ENCODE results near the gene REPIN1.

Gene REPIN1

DNA sequence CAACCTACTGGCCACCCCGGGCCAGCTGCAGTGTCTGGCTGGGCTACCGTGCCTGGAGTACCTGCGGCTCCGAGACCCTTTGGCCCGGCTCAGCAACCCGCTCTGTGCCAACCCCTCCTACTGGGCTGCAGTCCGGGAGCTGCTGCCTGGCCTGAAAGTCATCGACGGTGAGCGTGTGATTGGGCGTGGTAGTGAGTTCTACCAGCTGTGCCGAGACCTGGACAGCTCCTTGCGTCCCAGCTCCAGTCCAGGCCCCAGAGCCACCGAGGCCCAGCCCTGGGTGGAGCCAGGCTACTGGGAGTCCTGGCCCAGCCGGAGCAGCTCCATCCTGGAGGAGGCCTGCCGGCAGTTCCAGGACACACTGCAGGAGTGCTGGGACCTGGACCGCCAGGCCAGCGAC, 31.4 kb upstream of the REPIN1 start:
- DNase-seq (ENCODE audit: low spot score), result no peak

DNA sequence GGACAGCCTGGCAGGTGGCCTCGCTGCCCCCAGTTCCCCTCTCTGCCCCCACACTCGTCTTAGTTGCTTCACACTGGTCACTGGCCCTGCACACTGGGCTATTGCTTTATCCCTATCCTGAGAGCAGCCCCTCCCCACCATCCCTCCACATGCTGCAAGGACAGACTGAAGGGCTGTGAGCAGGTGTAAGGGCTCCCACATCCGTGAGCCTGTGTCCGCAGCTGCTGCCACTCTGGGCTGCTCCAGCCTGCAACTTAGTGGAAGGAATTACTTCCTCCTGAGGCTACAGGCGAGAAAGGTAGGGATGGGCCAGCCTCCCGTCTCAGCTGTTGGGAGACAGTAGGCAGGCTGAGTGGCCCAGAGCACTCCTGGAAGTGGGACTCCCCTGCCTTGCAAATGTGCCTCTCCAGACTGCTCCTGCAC, 31.0 kb upstream of the REPIN1 start:
- DNase-seq (ENCODE audit: low spot score), result no peak

DNA sequence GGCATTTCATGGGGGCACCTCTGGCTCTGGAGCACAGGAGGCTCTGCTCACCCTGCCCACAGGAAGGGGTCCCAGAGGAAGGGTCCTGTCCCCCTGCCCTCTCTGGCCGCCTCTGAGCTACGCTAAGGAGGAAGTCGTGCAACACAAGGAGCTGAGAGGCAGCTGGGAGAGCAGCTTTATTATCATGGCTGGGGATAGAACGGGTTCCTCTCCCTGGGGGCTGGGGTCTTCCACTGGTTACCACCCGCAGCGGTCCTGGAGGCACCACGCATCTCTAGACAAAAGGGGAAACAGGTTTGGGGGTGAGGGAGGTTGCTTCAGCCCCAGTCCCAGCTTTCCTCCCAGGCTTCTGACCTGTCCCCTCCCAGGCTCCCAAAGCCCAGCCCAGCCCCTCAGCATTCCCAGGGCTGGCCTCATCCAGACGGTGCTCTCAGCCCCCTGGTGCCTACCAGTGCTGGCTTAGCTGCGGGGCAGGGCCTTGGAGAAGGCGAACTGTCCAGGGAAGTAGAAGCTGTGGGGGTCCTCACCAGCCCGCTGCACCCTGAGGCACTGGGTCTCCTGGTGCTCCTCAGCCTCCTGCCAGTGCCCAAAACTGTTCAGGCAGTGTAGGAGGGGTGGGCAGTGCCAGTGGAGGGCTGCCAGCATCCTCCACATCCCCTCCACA, 30.3 kb upstream of the REPIN1 start:
- DNase-seq (ENCODE audit: low spot score), result no peak

DNA sequence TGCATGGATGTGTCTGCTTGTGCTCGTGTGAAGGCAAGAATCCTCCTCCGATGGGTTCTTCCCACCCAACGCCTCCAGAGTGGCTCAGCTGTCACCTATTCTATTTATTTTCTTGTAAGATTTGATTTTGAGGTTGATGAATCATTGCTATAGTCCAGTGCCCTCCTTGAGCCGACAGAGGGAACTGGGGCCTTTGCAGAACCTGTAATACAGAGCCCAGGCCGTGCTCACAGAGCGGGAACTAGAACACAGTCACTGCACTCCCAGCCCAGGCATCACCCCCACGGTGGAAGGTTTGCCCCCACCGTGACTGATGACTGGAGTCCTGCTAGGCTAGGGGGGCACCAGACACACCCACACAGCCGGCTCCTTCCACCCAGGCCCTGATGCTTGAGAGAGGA, 29.2 kb upstream of the REPIN1 start:
- no peak for DNase-seq (ENCODE audit: low spot score)

DNA sequence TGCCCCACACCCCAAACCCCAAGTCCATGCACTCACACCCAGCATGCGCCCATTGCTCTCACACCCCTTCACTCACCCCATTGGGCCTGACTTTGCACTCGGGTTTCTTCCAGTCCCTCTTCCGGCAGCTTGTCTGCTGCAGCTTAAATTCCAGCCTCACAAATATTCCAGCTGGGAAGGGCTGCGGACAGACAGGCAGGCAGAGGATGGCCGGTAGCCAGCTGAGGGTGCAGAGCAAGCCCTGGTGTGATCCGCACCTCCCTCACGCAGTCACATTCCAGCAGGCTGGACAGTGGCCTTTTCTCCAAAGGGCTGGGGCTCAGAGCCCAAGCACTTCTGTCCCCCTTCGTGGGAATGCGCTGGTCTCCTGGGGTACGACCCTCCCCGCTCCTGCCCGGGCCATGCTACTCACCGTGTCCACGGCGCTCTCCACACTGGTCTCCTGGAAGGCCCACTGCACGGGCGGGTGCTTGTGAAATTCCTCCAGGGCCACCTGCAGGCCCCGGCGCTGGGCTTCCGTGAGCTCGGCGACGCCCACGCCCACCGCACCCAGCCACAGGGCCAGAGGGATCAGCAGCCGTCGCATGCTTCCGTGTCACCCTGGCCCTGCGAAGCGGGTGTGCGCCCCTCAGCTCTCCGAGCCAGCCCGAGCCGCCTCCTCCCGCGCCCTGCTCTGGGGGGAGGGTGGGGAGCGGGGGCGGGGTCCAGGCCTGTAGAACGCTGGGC, 28.4 kb upstream of the REPIN1 start:
- DNase-seq (ENCODE audit: low spot score), result peak; percentile 72

DNA sequence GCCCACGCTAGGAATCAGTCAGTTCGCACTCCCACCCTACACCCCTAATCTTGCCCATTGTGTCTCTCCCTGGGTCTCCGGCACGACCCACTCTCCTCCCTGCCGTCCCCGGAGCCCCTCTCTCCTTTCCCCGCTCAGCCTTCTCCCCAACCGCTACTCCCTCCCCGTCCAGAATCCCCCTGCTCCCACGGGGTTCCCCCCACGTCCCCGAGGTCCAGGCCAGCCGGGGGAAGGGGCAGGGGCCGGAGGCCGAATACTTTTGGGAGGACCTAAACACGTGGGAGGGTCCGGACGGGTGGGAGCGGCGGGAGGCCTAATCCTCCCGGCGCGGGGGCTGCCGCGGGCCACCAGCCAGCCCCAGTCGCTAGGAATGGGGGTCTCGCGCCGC, 27.8 kb upstream of the REPIN1 start:
- DNase-seq (ENCODE audit: low spot score), result no peak

DNA sequence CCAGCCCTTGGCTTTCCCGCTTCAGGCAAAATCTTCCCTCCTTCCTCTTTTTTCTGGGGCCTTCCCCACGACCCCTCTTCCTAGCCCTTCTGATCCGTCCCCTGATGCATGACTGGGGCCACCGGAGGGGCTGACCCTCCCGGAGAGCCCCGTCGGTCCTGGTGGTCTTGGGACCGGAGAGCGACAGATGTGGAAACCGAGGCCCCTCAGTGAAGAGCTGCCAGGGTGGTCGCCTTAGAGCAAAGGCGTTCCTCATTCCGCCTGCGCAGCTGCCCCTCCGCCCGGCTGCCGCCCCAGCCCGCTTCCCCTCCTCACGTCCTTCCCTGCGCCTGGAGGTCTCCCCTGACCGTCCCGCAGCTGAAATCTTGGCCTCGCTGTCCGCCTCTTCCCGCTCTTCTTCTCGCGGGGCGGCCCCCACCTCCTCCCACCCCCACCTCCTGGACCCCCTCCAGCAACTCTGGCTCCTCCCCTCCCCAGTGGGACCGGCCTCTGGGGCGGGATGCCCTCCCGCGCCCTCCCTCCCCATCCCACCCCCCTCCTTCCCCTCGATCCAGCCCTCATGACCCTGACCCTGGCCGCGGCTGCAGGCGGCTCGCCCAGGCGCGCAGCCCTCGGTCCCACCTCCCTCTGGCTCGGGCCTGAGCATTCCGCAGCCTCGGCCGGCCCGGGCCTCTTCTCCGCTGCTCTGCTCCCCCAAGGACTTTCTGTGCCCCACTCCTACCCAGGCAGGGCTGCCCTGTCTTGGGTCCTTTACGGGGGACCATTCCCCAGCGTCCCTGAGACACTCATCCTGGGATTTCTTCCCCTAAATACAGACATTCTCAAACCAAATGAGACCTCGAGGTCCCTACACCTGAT, 27.1 kb upstream of the REPIN1 start, which contains the start of gene RARRES2:
TSS of gene RARRES2 (minus strand) at position 367 of the 858 bp plus-strand sequence. CDS start 1,020 bp downstream, outside the sequence.
- DNase-seq (ENCODE audit: low spot score), result no peak

DNA sequence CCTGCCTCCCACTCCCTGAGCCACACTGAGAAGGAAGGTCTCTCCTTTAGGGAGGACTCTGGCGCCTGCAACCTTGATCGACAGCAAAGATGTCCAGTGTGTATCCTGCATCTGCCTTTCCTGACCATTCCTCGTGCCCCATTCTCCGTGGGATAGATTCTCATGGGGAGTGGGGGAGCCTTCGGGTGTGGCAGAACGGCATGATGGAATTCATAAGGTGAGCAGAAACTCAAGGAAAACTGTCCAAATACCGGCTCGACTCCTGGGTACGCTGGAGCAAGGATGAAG, 26.6 kb upstream of the REPIN1 start:
- DNase-seq (ENCODE audit: low spot score), result no peak

DNA sequence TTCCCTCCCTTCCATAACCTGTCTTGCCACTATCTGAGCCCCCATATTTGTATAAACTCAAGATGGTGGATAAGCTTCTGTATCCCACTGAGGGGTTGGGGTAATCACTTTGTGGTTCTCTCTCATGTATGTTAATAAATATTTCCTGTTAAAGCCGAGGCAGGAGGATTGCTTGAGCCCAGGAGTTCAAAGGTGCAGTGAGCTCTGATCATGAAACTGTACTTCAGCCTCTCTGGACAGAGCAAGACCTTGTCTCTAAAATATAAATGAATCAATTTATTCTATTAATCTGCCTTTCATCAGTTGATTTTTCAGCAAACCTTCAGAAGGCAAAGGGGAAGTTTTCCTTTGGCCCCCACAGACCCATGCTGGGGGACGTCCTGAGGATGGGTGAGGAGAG, 25.4 kb upstream of the REPIN1 start:
- no peak for DNase-seq (ENCODE audit: low spot score)

DNA sequence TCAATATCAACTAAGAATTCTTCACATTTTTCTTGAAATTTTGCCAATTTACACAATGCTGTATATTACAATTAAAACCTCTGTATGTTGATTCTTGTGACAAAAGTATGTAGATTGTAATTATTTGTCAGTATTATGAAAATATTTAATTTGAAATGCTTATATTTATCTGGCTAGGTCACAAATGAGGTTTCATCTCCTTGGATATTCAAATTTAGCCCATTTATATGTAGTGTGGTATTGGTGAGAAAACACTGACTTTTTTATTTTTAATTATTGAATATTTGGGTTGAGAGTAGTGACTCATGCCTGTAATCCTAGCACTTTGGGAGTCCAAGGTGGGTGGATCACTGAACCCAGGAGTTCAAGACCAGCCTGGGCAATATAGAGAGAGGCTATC, 24.3 kb upstream of the REPIN1 start:
- DNase-seq (ENCODE audit: low spot score), result no peak

DNA sequence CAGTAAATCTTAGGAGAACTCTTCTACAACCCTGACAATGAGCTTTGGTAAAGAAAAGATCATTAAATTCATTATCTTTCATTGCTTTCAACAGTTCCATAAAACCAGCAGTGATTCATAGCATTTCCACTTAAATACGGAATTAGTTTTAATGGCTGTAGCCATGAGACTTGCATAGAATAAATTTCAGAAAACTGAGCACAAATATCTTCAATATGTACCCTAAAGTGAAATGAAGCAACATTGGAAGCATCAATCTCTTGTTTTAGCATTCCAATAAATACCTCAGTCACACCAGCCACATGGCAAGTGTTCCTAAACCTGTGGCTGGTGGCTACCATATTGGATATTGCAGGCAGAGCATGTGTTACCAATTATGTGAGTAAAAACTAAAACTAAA, 23.6 kb upstream of the REPIN1 start:
- DNase-seq (ENCODE audit: low spot score), result no peak

DNA sequence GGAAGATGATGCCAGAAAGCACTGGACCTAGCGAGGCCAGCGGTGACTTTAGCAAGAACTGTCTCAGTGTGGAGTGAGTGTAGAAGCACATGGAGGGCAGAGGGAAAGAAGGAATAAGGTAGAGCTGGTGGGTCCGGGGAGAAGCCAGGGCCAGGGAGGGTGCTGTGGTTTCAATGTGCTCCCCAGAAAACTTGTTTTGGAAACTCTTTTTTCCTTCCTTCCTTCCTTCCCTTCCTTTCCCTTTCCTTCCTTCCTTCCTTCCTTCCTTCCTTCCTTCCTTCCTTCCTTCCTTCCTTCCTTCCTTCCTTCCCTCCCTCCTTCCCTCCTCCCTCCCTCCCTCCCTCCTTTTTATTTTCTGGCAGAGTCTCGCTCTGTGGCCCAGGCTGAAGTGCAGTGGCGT, 21.7 kb upstream of the REPIN1 start:
- no peak for DNase-seq (ENCODE audit: low spot score)

DNA sequence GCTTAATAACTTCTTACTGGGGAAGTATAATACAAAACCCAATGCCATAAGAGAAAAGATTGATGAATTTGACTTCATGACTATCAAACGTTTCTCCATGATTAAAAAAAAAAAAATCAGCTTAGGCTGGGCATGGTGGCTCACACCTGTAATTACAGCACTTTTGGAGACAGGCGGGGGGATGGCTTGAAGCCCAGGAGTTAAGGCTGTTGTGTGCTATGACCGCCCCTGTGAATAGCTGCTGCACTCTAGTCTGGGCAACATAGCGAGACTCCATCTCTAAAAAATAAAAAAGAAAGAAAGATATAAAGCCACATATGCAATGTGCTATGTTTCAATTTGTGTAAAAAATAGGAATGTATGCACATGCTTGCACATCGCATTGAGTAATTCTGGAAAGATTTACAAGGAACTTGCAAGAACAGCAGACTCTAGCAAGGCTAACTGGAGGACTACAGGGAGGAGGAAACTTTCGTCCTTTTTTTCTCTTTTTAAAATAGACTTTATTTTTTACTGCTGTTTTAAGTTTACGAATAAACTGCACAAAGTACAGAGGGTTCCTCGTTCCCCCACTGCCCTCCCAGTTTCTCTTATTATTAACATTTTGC, 16.9 kb upstream of the REPIN1 start:
- DNase-seq (ENCODE audit: low spot score), result no peak

DNA sequence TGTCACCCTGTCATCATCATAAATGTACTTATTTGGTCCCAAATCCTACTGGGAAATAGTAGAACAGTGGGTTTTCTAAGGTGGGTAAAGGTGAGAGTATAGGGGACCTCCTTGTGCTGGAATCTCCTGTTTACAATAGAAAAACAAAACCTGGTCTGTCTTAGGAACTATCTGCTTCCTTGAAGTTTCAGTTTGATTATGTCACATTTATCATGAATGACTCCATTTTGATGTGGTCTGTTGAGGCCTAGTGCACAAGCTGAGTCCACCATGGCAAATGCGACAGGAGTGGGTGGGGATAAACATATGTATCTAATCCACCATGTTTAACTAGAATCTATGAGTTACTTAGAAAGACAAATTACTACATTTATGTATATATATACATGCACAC, 13.0 kb upstream of the REPIN1 start:
- DNase-seq (ENCODE audit: low spot score), result no peak

DNA sequence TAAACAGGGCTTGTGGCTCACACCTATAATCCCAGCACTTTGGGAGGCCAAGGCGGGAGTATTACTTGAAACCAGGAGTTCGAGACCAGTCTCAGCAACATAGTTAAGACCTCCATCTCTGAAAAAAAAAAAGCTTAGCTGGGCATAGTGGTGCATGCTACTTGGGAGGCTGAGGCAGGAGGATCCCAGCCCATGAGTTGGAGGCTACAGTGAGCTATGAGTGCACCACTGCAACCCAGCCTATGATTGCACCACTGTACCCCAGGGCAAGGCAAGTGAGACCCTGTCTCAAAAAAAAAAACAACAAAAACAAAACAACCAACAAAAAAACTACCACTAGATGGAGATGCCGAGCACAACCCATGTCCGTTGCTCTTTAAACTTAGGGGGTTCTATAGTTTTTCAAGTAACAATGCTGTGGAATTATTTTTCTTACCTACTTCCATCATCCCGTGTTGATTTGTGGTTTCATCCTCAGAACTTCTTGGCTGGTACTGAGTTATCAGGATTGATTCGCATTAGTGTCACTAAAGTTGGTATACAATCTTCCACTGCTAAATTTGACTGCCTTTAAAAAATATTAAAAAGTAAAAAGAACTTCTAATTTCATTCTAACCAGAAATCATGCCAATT, 12.2 kb upstream of the REPIN1 start:
- DNase-seq (ENCODE audit: low spot score), result peak; percentile 46

DNA sequence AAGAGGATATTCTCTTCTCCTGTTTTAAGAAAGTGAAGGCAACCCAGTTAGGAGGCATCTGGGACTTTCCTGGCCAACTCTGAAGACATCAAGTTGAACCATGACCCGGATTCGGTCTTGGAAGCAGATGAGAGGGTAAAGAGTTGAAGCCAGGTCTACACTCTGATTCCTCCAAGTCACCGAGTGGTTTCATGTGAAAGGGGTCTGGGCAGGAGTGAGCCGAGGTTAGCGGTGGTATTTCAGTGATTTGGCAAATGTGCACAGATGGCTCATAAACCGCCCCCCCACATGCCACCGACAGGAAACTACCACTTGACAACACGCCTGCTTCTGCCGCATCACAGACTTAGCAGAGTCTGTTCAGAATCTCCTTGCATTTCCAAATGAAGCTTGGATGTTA, 11.4 kb upstream of the REPIN1 start:
- DNase-seq (ENCODE audit: low spot score), result no peak

DNA sequence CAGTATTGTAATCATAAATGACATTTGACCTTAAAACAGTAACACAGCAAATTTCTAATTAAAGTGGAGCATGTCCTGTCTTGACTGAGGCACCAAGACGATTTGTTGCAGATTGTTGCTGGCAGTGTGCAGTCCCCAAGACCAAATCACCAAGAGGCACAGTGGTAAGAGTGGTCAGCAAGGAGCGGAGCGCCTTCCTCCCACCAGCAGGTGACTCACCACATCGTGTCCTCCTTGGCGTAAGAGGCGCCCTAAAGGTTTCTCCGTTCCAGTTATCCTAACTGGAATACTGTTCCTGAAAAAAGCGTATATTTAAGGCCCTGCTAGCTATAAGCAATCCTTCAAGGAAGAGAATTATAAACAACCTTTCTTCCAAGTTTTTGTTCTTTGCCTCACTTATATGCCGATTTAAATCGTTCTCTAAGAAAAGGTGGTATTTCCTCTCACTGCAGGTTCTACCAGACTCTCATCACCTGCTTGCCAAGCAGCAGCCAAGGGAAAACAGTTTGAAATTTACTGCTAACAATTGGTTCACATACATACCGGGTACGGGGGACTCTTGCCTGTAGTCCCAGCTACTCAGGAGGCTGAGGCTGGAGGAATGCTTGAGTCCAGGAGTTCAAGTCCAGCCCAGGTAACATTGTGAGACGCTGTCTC, 10.7 kb upstream of the REPIN1 start:
- no peak for DNase-seq (ENCODE audit: low spot score)

DNA sequence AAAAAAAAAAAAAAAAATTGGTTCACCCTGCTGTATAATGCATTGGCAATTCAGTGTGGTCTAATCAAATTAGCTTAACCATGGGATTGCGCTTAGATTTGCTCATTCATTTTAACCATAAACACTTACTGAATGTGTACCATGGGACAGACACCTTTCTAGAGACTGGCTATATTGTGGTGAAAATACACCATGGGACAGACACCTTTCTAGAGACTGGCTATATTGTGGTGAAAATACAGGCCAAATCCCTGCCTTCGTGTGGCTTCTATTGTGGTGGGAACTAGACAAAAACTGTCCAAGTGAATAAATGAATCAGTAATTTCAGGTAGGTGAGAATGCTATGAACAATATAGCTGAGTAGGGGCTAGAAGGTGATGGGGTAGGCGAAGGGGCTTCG, 10.2 kb upstream of the REPIN1 start:
- no peak for DNase-seq (ENCODE audit: low spot score)

DNA sequence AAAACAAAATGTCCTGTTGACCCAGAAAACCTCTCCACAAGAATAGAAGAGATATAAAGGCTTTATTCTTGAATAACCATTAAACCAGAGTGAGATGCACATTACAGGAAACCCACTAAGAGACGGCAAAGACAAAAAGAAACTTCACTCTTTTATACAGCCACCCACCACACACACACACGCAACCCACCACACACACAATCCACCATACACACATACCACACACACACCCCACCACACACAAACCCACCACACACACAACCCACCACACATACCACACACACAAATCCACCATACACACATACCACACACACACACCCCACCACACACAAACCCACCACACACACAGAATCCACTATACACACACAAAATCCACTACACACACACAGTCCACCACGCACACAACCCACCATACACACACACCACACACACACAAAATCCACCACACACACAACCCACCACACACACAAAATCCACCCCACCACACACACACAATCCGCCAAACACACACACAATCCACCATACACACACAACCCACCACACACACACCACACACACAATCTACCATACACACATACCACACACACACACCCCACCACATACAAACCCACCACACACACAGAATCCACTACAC, 9.5 kb upstream of the REPIN1 start:
- no peak for DNase-seq (ENCODE audit: low spot score)

DNA sequence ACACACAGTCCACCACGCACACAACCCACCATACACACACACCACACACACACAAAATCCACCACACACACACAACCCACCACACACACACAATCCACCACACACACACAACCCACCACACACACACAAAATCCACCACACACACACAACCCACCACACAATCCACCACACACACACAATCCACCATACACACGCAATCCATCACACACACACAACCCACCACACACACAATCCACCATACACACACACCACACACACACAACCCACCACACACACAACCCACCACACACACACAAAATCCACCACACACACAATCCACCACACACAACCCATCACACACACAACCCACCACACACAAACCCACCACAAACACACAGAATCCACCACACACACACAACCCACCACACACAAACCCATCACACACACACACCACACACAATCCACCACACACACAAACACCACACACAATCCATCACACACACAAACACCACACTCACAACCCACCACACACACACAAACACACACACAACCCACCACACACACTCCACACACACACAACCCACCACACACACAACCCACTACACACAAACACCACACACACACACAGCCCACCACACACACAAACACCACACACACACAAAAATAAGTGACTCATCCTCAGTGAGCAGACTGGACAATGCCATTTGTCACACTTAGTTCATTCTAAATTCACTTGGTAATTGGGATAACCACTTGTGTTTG, 8.8 kb upstream of the REPIN1 start:
- DNase-seq (ENCODE audit: low spot score), result no peak
